ENCODE results near the gene FAM120A.

DNA sequence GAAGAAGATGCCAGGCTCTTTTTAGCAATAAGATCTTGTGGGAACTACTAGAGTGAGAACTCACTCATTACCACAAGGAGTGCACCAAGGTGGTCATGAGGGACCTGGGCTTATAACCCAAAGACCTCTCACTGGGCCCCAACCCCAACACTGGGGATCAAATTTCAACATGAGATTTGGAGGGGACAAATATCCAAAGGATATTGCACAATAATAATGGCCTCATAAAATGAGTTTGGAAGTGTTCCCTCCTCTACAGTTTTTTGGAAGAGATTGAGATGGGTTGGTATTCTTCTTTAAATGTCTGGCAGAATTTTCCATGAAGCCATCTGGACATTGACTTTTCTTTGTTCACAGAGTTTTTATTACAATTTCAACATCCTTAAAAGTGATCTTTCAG is 38.0 kb upstream of the FAM120A start:
- TF ChIP-seq, protein P1, sequence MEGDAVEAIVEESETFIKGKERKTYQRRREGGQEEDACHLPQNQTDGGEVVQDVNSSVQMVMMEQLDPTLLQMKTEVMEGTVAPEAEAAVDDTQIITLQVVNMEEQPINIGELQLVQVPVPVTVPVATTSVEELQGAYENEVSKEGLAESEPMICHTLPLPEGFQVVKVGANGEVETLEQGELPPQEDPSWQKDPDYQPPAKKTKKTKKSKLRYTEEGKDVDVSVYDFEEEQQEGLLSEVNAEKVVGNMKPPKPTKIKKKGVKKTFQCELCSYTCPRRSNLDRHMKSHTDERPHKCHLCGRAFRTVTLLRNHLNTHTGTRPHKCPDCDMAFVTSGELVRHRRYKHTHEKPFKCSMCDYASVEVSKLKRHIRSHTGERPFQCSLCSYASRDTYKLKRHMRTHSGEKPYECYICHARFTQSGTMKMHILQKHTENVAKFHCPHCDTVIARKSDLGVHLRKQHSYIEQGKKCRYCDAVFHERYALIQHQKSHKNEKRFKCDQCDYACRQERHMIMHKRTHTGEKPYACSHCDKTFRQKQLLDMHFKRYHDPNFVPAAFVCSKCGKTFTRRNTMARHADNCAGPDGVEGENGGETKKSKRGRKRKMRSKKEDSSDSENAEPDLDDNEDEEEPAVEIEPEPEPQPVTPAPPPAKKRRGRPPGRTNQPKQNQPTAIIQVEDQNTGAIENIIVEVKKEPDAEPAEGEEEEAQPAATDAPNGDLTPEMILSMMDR (conservative IDR thresholded peaks at IDR 0.05; ENCODE audit: low read length): no peak
- TF ChIP-seq EZH2phosphoT487 (IDR thresholded peaks at IDR 0.05; ENCODE audit: borderline replicate concordance): no peak
